Loucy (cell line): ENCODE data around the gene TMEM139.

Experiments
- CTCF ChIP-seq: fragments of 200-600 bp; sonication (generic); conservative IDR thresholded peaks from 2 replicates; pipeline ENCODE4 v1.5.1; 2014; ENCODE audit warnings: mild to moderate bottlenecking, antibody characterized with exemption, low read length
- EZH2phosphoT487 ChIP-seq: fragments of 200-600 bp; IDR thresholded peaks from 2 replicates; pipeline ENCODE4 v1.6.1; 2018; ENCODE audit warnings: antibody characterized with exemption, mild to moderate bottlenecking, moderate library complexity, borderline replicate concordance

- TF ChIP-seq CTCF (no peak), EZH2phosphoT487 (no peak)
Measured at GRCh38 chr7:143258831-143259230, 25.9 kb upstream of the TMEM139 start.
